ENCODE measurements around the gene XYLT1.

The XYLT1 gene

GRCh38 chr16:17360693-17361122 is 110.1 kb downstream of the XYLT1 start:
- DNase-seq (ENCODE audit: low spot score) (no peak), FAIRE-seq (no peak)

- DNase-seq (ENCODE audit: low spot score) (peak; percentile 41), FAIRE-seq (no peak)
Measured at GRCh38 chr16:17359788-17360390, 110.9 kb downstream of the XYLT1 start.

DNA sequence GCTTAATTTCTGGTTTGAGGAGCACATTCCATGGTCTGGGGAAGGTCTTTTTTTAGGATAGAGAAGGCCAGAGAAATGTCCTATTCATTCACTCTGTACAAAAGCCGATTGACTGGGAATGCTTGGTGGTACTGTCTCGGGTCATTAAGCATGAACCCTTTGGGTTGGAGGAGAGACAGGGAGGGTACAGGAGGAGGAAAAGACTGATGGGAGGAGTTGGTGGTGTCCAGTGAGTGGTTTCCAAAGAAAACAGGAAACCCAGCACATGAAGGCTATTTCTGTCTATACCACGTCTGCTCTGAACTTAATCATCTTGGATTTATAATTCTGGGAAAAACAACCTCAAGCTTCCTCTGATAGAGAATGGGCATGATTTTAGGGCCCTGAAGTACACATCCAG is 111.9 kb downstream of the XYLT1 start:
- DNase-seq (ENCODE audit: low spot score) = no peak
- FAIRE-seq = no peak

DNA sequence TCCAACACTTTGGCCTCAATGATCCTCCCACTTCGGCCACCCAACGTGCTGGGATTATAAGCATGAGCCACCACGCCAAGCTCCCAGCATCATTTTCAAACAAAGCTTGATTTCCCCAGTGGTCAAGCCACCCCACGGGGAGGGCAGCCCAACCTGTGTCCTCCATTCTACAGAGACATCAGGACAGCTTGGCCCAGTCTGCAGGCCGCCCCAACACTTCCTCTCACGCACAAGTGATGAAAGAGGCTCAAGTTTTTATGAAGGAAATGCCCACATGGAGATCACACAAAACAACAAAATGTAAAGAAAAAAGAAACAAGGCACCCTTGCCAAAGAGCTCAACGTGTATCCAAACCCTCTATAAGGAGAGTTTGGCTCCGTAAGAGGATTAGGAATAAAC is 112.4 kb downstream of the XYLT1 start:
- FAIRE-seq (no peak), DNase-seq (ENCODE audit: low spot score) (no peak)

DNA sequence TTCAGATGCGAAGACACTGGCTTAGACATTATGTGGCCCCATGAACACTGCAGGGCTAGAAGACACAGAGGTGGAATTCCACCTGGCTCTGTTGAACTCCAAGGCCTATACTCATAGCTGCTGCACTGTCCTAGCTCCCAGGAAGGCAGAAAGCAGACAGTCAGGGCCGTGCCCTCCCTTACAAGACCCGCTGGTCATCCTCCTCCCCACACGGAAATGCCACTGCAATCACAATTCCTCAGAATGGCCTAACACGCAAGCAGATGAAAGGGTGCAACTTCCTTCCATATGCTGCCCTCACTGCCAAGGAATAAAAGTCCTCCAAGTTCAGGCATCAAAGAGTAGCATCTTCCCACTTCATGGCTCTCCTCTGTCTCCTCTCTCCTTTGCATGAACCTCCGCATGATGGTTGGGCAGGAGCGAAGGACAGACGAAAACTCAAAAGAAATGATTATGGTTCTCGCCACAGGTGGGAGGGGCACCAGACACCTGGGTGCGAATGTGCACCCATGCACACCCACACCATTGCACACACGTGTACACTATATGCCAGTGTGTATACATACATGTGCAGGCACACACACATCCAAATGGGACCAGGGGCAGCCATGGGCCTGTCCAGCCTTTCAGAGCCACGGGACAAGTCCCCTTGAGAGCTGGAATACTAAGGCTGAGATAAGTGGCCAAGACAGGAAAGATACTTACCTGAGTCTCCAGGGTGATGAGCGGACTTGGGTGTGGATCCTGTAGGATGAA is 113.3 kb downstream of the XYLT1 start:
- DNase-seq (ENCODE audit: low spot score) (no peak), FAIRE-seq (no peak)

GRCh38 chr16:17356243-17356933 is 114.4 kb downstream of the XYLT1 start:
- FAIRE-seq (no peak), DNase-seq (ENCODE audit: low spot score) (no peak)

DNA sequence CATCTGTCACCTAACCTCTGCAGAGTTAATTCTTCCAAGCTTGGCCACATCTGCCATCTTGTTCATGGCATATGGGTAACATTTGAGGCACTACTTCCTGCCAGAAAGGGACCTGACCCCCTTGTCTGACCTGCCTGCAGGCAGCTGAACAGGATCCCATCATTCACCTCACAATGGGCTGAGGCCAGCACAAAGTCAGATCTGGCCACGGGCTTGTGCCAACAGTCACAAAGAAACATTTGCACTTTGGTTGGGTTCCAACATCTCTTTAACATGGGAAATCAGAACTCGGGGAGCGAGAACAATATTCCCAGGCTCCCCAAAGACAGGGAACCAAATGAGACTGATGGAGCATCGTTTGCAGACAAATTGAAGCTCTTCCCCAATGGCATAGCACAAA is 116.1 kb downstream of the XYLT1 start:
- no peak for DNase-seq (ENCODE audit: low spot score)

DNA sequence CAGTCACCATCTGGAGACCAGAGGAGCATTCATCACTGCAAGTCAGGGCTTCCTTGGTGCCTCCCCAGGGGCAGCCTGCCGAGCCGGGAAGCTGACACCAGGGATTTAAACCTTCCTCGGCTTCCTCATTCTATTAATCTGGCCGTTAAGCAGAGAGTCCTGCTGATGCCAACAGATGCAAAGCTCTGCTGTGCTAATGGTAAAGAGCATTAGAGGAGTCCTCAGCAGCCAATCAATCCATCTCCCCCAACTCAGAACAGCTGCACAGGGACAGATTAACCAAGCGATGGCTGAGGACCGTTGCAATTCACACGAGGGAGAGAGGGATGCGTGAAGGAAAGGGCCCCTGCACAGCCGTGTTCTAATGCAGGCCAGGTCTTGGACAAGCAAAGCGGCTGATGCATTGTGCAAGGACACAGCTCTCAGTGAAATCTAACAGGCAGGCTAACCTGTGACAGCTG is 116.6 kb downstream of the XYLT1 start:
- no peak for FAIRE-seq
- no peak for DNase-seq (ENCODE audit: low spot score)

More for the DNA sequence above, 116.1 kb downstream of the XYLT1 start:
- FAIRE-seq = no peak

GRCh38 chr16:17353561-17353960 is 117.2 kb downstream of the XYLT1 start:
- FAIRE-seq (no peak), DNase-seq (ENCODE audit: low spot score) (no peak)

DNA sequence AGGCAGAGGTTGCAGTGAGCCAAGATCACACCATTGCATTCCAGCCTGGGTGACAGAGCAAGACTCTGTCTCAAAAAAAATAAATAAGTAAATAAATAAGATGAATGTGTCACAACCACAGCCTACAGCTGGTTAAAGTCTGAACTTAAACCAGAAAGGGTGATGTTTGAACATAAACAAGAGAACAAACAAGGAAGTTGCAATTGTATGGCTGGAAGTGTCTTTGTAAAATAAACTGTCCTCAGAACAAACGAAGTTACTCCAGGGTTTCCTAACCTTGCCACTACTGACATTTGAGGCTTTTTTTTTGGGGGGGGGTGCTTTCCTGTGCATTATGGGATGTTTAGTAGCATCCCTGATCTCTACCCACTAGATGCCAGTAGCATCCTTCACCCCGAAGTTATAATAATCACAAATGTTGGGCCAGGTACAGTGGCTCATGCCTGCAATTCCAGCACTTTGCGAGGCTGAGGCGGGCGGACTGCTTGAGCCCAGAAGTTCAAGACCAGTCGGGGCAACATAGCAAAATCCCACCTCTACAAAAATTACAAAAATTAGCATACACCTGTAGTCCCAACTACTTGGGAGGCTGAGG is 119.2 kb downstream of the XYLT1 start:
- no peak for FAIRE-seq

GRCh38 chr16:17350207-17350606 is 120.6 kb downstream of the XYLT1 start:
- FAIRE-seq = no peak
- DNase-seq (ENCODE audit: low spot score) = no peak

More for the DNA sequence above, 119.2 kb downstream of the XYLT1 start:
- DNase-seq (ENCODE audit: low spot score) = no peak

- FAIRE-seq (no peak), DNase-seq (ENCODE audit: low spot score) (no peak)
Measured at GRCh38 chr16:17348826-17349225, 121.9 kb downstream of the XYLT1 start.

- DNase-seq (ENCODE audit: low spot score) (no peak), FAIRE-seq (no peak)
Measured at GRCh38 chr16:17348042-17348783, 122.5 kb downstream of the XYLT1 start.

- FAIRE-seq = no peak
- no peak for DNase-seq (ENCODE audit: low spot score)
Measured at GRCh38 chr16:17347624-17348023, 123.1 kb downstream of the XYLT1 start.

- DNase-seq (ENCODE audit: low spot score) = no peak
- FAIRE-seq = no peak
Measured at GRCh38 chr16:17346621-17347569, 123.9 kb downstream of the XYLT1 start.

GRCh38 chr16:17345043-17345442 is 125.7 kb downstream of the XYLT1 start:
- no peak for DNase-seq (ENCODE audit: low spot score)
- FAIRE-seq = no peak

DNA sequence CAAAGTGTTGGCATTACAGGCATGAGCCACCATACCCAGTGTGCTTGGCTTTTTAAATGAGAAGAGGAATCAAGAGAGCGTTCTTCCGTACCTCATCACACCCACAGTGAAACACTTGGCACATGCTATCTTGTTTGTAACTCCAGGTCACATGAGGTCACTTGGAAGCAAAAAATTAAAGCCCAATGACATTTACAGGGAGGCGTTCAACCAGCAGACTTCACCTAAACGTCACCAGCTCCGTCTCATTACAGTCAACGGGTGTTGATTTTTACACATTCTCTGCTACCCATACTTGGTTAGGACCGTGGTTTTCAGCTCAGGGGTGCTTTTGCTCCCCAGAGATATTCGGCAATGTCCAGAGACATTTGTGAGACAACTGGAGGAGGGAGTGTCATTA is 127.0 kb downstream of the XYLT1 start:
- FAIRE-seq (no peak), DNase-seq (ENCODE audit: low spot score) (no peak)

GRCh38 chr16:17343028-17343427 is 127.7 kb downstream of the XYLT1 start:
- no peak for FAIRE-seq

GRCh38 chr16:17342031-17342430 is 128.7 kb downstream of the XYLT1 start:
- DNase-seq (ENCODE audit: low spot score) = no peak
- no peak for FAIRE-seq

More at GRCh38 chr16:17343028-17343427, 127.7 kb downstream of the XYLT1 start:
- no peak for DNase-seq (ENCODE audit: low spot score)

- FAIRE-seq = no peak
- no peak for DNase-seq (ENCODE audit: low spot score)
Measured at GRCh38 chr16:17340804-17341203, 130.0 kb downstream of the XYLT1 start.

All from urothelium cell line (cell line).